HG03095 (cell line): Measurements from ENCODE around the gene CENPU.

Source experiments
- ATAC-seq: cut with Tn5 transposase; IDR thresholded peaks from one replicate; pipeline ENCODE4 v1.9.1; 2021; ENCODE audit warnings: moderate library complexity; ENCODE audit not compliant: unreplicated experiment

The CENPU gene

GRCh38 chr4:184645904-184646610 lies 87.8 kb downstream of the CENPU start:
- no peak for ATAC-seq

GRCh38 chr4:184644553-184645307 lies 89.2 kb downstream of the CENPU start:
- no peak for ATAC-seq
